Right renal cortex interstitium (tissue), 3 donors: ENCODE results near the gene MRAS. TPM values are rescaled to one million over a fixed set of nuclear protein-coding genes. Genes with fewer than 3 reads are reported as not detected.

ENCODE experiments used
- DNase-seq, 3 donors: peaks; one replicate each; pipeline ENCODE4 v3.0.0-alpha.2; 2013; ENCODE audit warnings: low read depth in 3 of 3, low spot score in 2 of 3
- polyA plus RNA-seq, 3 donors: library from polyadenylated mRNA; unstranded; fragments of 120-200 nt; gene quantifications; one replicate each; pipeline ENCODE4 v1.2.1, GENCODE V29; 2013; ENCODE audit not compliant: insufficient read length in 3 of 3

The MRAS gene
- polyA plus RNA-seq, 3 donors = 31.3 to 34.6 (median 31.9) TPM

- DNase-seq = no peak
These were observed 36.2 kb downstream of the MRAS start for GRCh38 chr3:138384531-138384930.

- no peak for DNase-seq
These were observed 36.6 kb downstream of the MRAS start for GRCh38 chr3:138384976-138385375.

GRCh38 chr3:138389144-138389601, 40.8 kb downstream of the MRAS start:
- DNase-seq = no peak

GRCh38 chr3:138389841-138390581, 41.6 kb downstream of the MRAS start:
- DNase-seq = no peak

GRCh38 chr3:138390582-138390932, 42.2 kb downstream of the MRAS start:
- no peak for DNase-seq

- DNase-seq = no peak
These were observed 45.8 kb downstream of the MRAS start for GRCh38 chr3:138394156-138394555.

DNA sequence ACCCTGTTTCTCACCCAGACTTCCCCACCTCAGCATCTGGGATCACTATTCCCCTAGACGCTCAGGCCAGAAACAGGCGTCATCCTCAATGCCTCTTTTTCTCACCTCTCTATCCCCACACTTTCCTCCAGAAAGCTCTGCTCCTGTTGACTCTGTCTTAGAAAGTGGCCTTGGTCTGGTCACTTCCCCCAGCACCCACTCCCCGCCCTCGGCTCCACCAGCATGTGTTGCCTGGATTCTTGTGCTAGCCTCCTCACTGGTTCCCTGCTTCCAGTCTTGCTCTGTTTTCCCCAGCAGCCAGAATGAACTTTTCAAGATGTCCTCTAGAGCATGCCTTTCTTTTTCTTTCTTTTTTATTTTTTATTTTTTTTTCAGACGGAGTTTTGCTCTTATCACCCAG, 46.3 kb downstream of the MRAS start:
- DNase-seq = no peak

GRCh38 chr3:138395865-138396751, 47.7 kb downstream of the MRAS start:
- no peak for DNase-seq

DNA sequence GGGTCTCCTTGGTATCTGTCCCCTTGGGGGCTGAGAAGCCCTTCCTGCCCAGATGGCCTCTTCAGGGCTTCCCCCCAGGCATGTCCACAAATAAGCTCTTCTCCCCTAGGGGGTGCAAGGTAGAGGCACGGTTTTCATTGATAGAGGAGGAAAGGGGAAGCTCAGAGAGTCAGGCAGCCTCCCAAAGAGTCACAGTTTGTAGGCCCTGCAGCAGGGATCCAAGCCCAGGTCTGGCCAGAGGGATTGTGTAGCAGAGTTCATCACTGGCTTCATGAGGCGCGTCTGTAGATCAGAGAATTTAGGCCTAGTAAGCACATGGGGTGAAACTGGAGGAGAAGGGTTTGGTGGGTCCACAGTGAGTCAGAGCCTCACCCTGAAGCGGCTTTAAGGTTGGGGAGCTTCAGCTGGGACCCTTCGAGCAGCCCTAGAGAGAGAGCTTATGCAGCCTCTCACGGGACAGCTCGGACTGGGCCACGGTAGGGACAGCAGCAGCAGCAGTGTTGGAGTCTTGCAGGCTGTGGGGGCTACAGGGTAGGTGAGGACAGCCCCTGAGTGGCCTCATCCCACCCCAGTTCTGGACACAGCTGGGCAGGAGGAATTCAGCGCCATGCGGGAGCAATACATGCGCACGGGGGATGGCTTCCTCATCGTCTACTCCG, 48.5 kb downstream of the MRAS start:
- no peak for DNase-seq

DNA sequence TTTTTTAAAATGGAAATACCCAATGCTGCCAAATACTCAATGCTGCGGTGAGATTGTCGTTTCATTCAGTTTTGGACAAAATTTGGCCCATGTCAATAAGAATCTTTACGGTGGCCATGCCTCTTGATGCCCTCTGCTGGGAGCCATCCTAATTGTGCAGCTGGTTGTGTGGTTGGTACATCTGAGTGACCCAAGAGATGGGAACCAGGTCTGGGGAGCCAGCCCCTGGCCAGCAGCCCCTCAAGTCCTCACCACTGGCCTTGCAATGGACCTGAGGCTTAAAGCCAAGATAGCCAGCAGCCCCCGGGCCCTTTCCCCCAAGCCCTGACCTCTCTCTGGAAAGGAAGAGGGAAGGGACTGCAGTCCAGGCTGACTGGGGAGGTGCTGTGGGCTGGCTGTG, 49.6 kb downstream of the MRAS start:
- no peak for DNase-seq

- DNase-seq = no peak
These were observed 50.6 kb downstream of the MRAS start for GRCh38 chr3:138398791-138399575.

DNA sequence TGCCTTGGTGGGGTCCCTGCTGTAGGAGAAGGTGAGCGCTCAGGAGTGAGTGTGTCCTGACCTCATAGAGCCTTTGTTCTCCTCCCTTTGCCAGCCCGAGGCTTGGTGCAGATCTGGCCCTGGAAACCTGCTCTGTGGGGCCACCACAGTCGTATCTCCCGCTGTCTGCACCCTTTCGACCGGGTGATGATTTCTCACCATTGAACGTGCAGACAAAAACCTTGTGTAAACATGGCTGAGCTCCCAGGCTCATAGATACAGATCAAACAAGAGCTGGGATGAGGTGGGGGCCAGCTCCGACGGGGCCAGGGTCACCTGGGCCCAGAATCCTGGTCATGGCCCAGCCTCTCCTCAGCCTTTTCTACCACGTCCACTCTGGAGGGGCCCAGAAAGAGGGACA, 51.4 kb downstream of the MRAS start:
- no peak for DNase-seq

GRCh38 chr3:138400651-138401070, 52.3 kb downstream of the MRAS start:
- no peak for DNase-seq

DNA sequence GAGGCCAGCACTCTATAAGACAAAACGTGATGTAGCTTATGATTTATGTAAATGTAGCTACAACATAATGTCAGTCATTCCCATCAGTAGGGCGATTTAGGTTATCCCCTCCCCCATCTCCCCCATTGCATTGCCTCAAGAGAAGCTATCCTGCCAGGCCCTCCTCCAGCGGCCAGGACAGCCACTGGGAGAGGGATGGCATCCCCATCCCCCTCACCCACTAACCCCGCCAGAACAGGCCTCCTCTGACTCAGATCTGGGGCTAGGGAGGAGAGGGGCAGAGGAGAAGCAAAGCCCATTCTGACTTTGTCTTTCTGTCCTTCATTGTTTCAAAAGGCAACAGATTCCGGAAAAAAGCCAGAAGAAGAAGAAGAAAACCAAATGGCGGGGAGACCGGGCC, 53.5 kb downstream of the MRAS start:
- no peak for DNase-seq

GRCh38 chr3:138404121-138404520, 55.7 kb downstream of the MRAS start:
- no peak for DNase-seq

DNA sequence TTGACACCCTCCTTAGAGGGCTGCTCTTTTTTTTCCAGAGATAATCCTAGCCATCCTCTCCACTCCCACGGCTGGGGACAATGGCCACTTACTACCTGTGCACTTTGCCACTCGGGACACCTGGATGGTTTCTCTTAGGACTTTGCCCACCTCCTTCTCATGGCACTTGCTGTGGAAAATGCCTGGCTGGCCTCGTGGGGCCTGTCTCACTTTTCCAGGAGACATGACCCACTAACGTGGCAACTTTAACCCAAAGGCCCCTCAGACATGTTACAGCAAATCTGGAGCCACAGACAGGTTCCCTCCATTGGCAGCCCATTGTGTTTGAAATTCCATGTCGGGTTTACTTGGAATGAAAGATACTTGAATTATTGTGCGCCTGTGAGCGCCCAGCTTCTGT, 56.6 kb downstream of the MRAS start:
- DNase-seq = no peak

GRCh38 chr3:138405486-138405885, 57.1 kb downstream of the MRAS start:
- DNase-seq = no peak

GRCh38 chr3:138406606-138407005, 58.2 kb downstream of the MRAS start:
- no peak for DNase-seq

- no peak for DNase-seq
These were observed 59.0 kb downstream of the MRAS start for GRCh38 chr3:138407236-138407907.
